MCF 10A (cell line): ENCODE measurements around the gene MPZL3. TPM values are rescaled to one million over a fixed set of nuclear protein-coding genes. Genes with fewer than 3 reads are reported as not detected.
A peak's percentile ranks its signal among the peaks of the same experiment; 100 is the strongest.

Experiments
- BruUV-seq: library from RNA; stranded (reverse); fragments of 400-500 nt; replicated peaks from 2 replicates; lab custom pipeline; 2021; lab: Mats Ljungman, UMichigan
- CTCF ChIA-PET: fragments of 300-600 bp; sonication (Branson Sonifier 250); formaldehyde crosslinking; extraction: SDS; loops from one replicate; lab custom pipeline; 2021; ENCODE audit warnings: antibody characterized with exemption, inconsistent platforms; lab: Yijun Ruan, JAX
- POLR2A ChIA-PET: fragments of 300-600, 350-650 bp; sonication (Branson Sonifier 250); formaldehyde crosslinking; extraction: SDS; loops from one replicate; lab custom pipeline; 2020; ENCODE audit warnings: antibody characterized with exemption, inconsistent platforms; lab: Yijun Ruan, JAX
- DNase-seq: peaks from one replicate; pipeline ENCODE4 v3.0.0-alpha.2; 2018; ENCODE audit not compliant: unreplicated experiment
- H3K27ac Mint-ChIP-seq: one replicate; pipeline ENCODE4 v1.8.0; 2022; ENCODE audit warnings: mild to moderate bottlenecking, low read depth, mixed read lengths; ENCODE audit not compliant: unreplicated experiment
- H3K27me3 Mint-ChIP-seq: one replicate; pipeline ENCODE4 v1.8.0; 2022; ENCODE audit warnings: mixed read lengths; ENCODE audit not compliant: insufficient read depth, unreplicated experiment
- H3K36me3 Mint-ChIP-seq: one replicate; pipeline ENCODE4 v1.8.0; 2022; ENCODE audit warnings: mild to moderate bottlenecking, moderate library complexity, mixed read lengths; ENCODE audit not compliant: insufficient read depth, unreplicated experiment
- H3K4me1 Mint-ChIP-seq: one replicate; pipeline ENCODE4 v1.8.0; 2022; ENCODE audit warnings: mixed read lengths; ENCODE audit not compliant: insufficient read depth, unreplicated experiment
- H3K4me3 Mint-ChIP-seq: one replicate; pipeline ENCODE4 v1.8.0; 2022; ENCODE audit warnings: mild to moderate bottlenecking, moderate library complexity, mixed read lengths; ENCODE audit not compliant: unreplicated experiment
- H3K9me3 Mint-ChIP-seq: one replicate; pipeline ENCODE4 v1.8.0; 2022; ENCODE audit warnings: mixed read lengths; ENCODE audit not compliant: unreplicated experiment
- CTCF ChIP-seq: fragments of 200-600 bp; IDR thresholded peaks from one replicate; pipeline ENCODE4 v1.8.0; 2022; ENCODE audit warnings: antibody characterized with exemption, mild to moderate bottlenecking; ENCODE audit not compliant: unreplicated experiment
- intact Hi-C: fragments of 100-400 bp; cut with micrococcal nuclease; formaldehyde crosslinking; loops from 2 replicates; pipeline ENCODE4 v1.14.1; 2022
- total RNA-seq: library from RNA; stranded (reverse); gene quantifications from 2 replicates; pipeline ENCODE4 v1.2.3, GENCODE V29; 2022

MPZL3 gene
- total RNA-seq, 1 experiment from 2014 or later = 11.9 TPM

- Mint-ChIP-seq H3K27ac (no peak overlapping the region), H3K9me3 (no peaks in the 10 kb centered on the region), H3K4me1 (peaks cover 5% of the 10 kb centered on the region), H3K27me3 (no peaks in the 10 kb centered on the region), H3K4me3 (no peak overlapping the region), H3K36me3 (no peaks in the 10 kb centered on the region)
- intact Hi-C loops = no loop called here
- no TSS peak for BruUV-seq
- POLR2A ChIA-PET = interaction anchor here (0.6 to 9.4 kb wide), 3 partner anchors 19 to 1013 kb away, joined by 3 to 92 read pairs (median 4); partner anchors contain the start of gene MPZL2
- CTCF ChIA-PET = interaction anchor here (0.6 to 3.7 kb wide), 6 partner anchors 8 to 112 kb away, joined by 3 to 21 read pairs (median 6); partner anchors contain the start of gene MPZL2
- DNase-seq = no peak
- TF ChIP-seq CTCF = no peak
These were observed 31.0 kb upstream of the MPZL3 start for GRCh38 chr11:118283037-118283636.

- H3K27me3 Mint-ChIP-seq = no peaks in the 10 kb centered on the region
- no peak overlapping the region for H3K4me3 Mint-ChIP-seq
- H3K9me3 Mint-ChIP-seq = no peaks in the 10 kb centered on the region
- intact Hi-C loops = no loop called here
- BruUV-seq = no TSS peak
- no peak overlapping the region for H3K27ac Mint-ChIP-seq
- TF ChIP-seq CTCF = no peak
- POLR2A ChIA-PET = interaction anchor here (0.6 to 9.4 kb wide), 3 partner anchors 19 to 792 kb away, joined by 3 to 92 read pairs (median 4); partner anchors contain the start of gene MPZL2
- CTCF ChIA-PET = interaction anchor here (1.3 to 3.7 kb wide), 3 partner anchors 9 to 111 kb away, joined by 7 to 21 read pairs (median 9); no protein-coding TSS in a partner anchor
- H3K4me1 Mint-ChIP-seq = peaks cover 5% of the 10 kb centered on the region
- DNase-seq = no peak
- no peaks in the 10 kb centered on the region for H3K36me3 Mint-ChIP-seq
These were observed 30.4 kb upstream of the MPZL3 start for GRCh38 chr11:118282606-118283005.

- BruUV-seq = no TSS peak
- Mint-ChIP-seq H3K27me3 (no peaks in the 10 kb centered on the region), H3K27ac (no peak overlapping the region), H3K4me1 (peaks cover 13% of the 10 kb centered on the region), H3K36me3 (no peaks in the 10 kb centered on the region), H3K9me3 (no peaks in the 10 kb centered on the region), H3K4me3 (no peak overlapping the region)
- no peak for TF ChIP-seq CTCF
- intact Hi-C loops = no loop called here
- ChIA-PET POLR2A (interaction anchor here (0.9 to 9.4 kb wide), 2 partner anchors 17 to 29 kb away, joined by 3 to 92 read pairs; partner anchors contain the start of genes MPZL2 and MPZL3), CTCF (interaction anchor here (0.6 to 0.8 kb wide), 2 partner anchors 10 to 83 kb away, joined by 3 to 4 read pairs; no protein-coding TSS in a partner anchor)
- DNase-seq = no peak
These were observed 29.1 kb upstream of the MPZL3 start for GRCh38 chr11:118281284-118281683.

GRCh38 chr11:118277312-118277711 is 25.1 kb upstream of the MPZL3 start:
- no peaks in the 10 kb centered on the region for H3K9me3 Mint-ChIP-seq
- H3K4me3 Mint-ChIP-seq = no peak overlapping the region
- CTCF ChIA-PET = interaction anchor here (0.9 to 3.3 kb wide), 5 partner anchors 10 to 79 kb away, joined by 3 to 29 read pairs (median 10); partner anchors contain the start of gene MPZL2
- peaks cover 5% of the 10 kb centered on the region for H3K36me3 Mint-ChIP-seq
- H3K4me1 Mint-ChIP-seq = peaks cover 26% of the 10 kb centered on the region
- peak; percentile 67 for DNase-seq
- no peak overlapping the region for H3K27ac Mint-ChIP-seq
- no peaks in the 10 kb centered on the region for H3K27me3 Mint-ChIP-seq
- POLR2A ChIA-PET = interaction anchor here (0.7 to 6.1 kb wide), 4 partner anchors 13 to 82 kb away, joined by 3 to 100 read pairs (median 6); partner anchors contain the start of genes MPZL2, MPZL3 and UBE4A
- intact Hi-C loops = no loop called here
- no peak for TF ChIP-seq CTCF
- no TSS peak for BruUV-seq
